HEK293 (cell line): ENCODE results near the gene GPR15.

Source experiments
- CTCF ChIA-PET: fragments of 350-600 bp; formaldehyde crosslinking; extraction: SDS; loops from one replicate; lab custom pipeline; 2021; ENCODE audit warnings: antibody characterized with exemption; lab: Yijun Ruan, JAX
- POLR2A ChIA-PET: fragments of 300-600 bp; formaldehyde crosslinking; extraction: SDS; loops from one replicate; lab custom pipeline; 2020; ENCODE audit warnings: antibody characterized with exemption, inconsistent platforms; lab: Yijun Ruan, JAX
- H3K27ac ChIP-seq: fragments of 200-500 bp; sonication (Bioruptor generic); 2 replicates; pipeline ENCODE4 v1.5.1; 2014; ENCODE audit warnings: low read depth, low read length, control low read depth, inconsistent platforms; ENCODE audit errors: extremely low read depth
- H3K36me3 ChIP-seq, 2 experiments: fragments of 200-500 bp in 1 of 2; sonication (Bioruptor generic) in 1 of 2; 1 replicate in 1 of 2; 2 replicates in 1 of 2; pipeline ENCODE4 v1.5.1; 2014 to 2017; ENCODE audit warnings: inconsistent platforms in 2 of 2, low read length in 2 of 2; ENCODE audit not compliant: control insufficient read depth in 2 of 2, insufficient read depth in 1 of 2
- H3K4me1 ChIP-seq: fragments of 200-500 bp; sonication (Bioruptor generic); 2 replicates; pipeline ENCODE4 v1.5.1; 2014; ENCODE audit warnings: mild to moderate bottlenecking, low read length, inconsistent platforms; ENCODE audit not compliant: control insufficient read depth, insufficient read depth
- H3K4me3 ChIP-seq: 2 replicates; pipeline ENCODE4 v1.5.1; 2011; ENCODE audit warnings: low read depth, mild to moderate bottlenecking, control low read depth, low read length, moderate library complexity
- H3K9me3 ChIP-seq: fragments of 200-500 bp; sonication (Bioruptor generic); 2 replicates; pipeline ENCODE4 v1.5.1; 2014; ENCODE audit warnings: low read depth, low read length, inconsistent platforms; ENCODE audit not compliant: control insufficient read depth, insufficient read depth
- GLIS2 ChIP-seq: fragments of 450-650 bp; formaldehyde crosslinking; IDR thresholded peaks from 2 replicates; pipeline ENCODE4 v1.5.1; 2016; ENCODE audit warnings: missing biosample characterization, missing genetic modification characterization
- KLF10 ChIP-seq: fragments of 450-650 bp; IDR thresholded peaks from 2 replicates; pipeline ENCODE4 v1.5.1; 2018; ENCODE audit warnings: missing biosample characterization, mild to moderate bottlenecking, missing genetic modification characterization
- KLF16 ChIP-seq: fragments of 450-650 bp; formaldehyde crosslinking; IDR thresholded peaks from 2 replicates; pipeline ENCODE4 v1.5.1; 2017; ENCODE audit warnings: missing biosample characterization, missing genetic modification characterization
- PRDM10 ChIP-seq: fragments of 450-650 bp; formaldehyde crosslinking; IDR thresholded peaks from 2 replicates; pipeline ENCODE4 v1.5.1; 2016; ENCODE audit warnings: missing biosample characterization, missing genetic modification characterization
- TSHZ1 ChIP-seq: fragments of 450-650 bp; formaldehyde crosslinking; IDR thresholded peaks from 2 replicates; pipeline ENCODE4 v1.5.1; 2016; ENCODE audit warnings: missing biosample characterization, missing genetic modification characterization, borderline replicate concordance
- ZBTB26 ChIP-seq: fragments of 450-650 bp; formaldehyde crosslinking; optimal IDR thresholded peaks from 2 replicates; pipeline ENCODE3; 2016; ENCODE audit warnings: missing biosample characterization, mild to moderate bottlenecking, missing genetic modification characterization
- ZBTB48 ChIP-seq: fragments of 450-650 bp; formaldehyde crosslinking; IDR thresholded peaks from 2 replicates; pipeline ENCODE4 v1.5.1; 2016; ENCODE audit warnings: missing biosample characterization, missing genetic modification characterization
- ZNF16 ChIP-seq: fragments of 450-650 bp; formaldehyde crosslinking; IDR thresholded peaks from 2 replicates; pipeline ENCODE4 v1.5.1; 2016; ENCODE audit warnings: low read depth, missing biosample characterization, missing genetic modification characterization
- ZNF324 ChIP-seq: fragments of 450-650 bp; formaldehyde crosslinking; IDR thresholded peaks from 2 replicates; pipeline ENCODE4 v1.5.1; 2016; ENCODE audit warnings: missing biosample characterization, missing genetic modification characterization
- ZNF354C ChIP-seq: fragments of 450-650 bp; formaldehyde crosslinking; IDR thresholded peaks from 2 replicates; pipeline ENCODE4 v1.5.1; 2016; ENCODE audit warnings: missing biosample characterization, missing genetic modification characterization, low read depth, borderline replicate concordance
- ZNF416 ChIP-seq: fragments of 450-650 bp; formaldehyde crosslinking; IDR thresholded peaks from 2 replicates; pipeline ENCODE4 v1.5.1; 2016; ENCODE audit warnings: missing biosample characterization, missing genetic modification characterization
- ZNF426 ChIP-seq: fragments of 450-650 bp; formaldehyde crosslinking; IDR thresholded peaks from 2 replicates; pipeline ENCODE4 v1.5.1; 2017; ENCODE audit warnings: missing biosample characterization, missing genetic modification characterization, mild to moderate bottlenecking, inconsistent platforms, moderate library complexity
- ZNF473 ChIP-seq: fragments of 450-650 bp; formaldehyde crosslinking; IDR thresholded peaks from 2 replicates; pipeline ENCODE4 v1.5.1; 2017; ENCODE audit warnings: missing biosample characterization, missing genetic modification characterization
- ZNF48 ChIP-seq: fragments of 450-650 bp; formaldehyde crosslinking; IDR thresholded peaks from 2 replicates; pipeline ENCODE4 v1.5.1; 2016; ENCODE audit warnings: missing biosample characterization, missing genetic modification characterization
- ZNF510 ChIP-seq: fragments of 450-650 bp; formaldehyde crosslinking; IDR thresholded peaks from 2 replicates; pipeline ENCODE4 v1.5.1; 2018; ENCODE audit warnings: mild to moderate bottlenecking, missing genetic modification characterization, missing biosample characterization; ENCODE audit not compliant: insufficient replicate concordance
- ZNF529 ChIP-seq: fragments of 450-650 bp; formaldehyde crosslinking; IDR thresholded peaks from 2 replicates; pipeline ENCODE4 v1.5.1; 2017; ENCODE audit warnings: missing genetic modification characterization, missing biosample characterization; ENCODE audit not compliant: insufficient replicate concordance
- ZNF555 ChIP-seq: fragments of 450-650 bp; formaldehyde crosslinking; conservative IDR thresholded peaks from 2 replicates; pipeline ENCODE4 v1.5.1; 2017; ENCODE audit warnings: missing biosample characterization, mild to moderate bottlenecking, missing genetic modification characterization, inconsistent platforms
- ZNF654 ChIP-seq: fragments of 450-650 bp; formaldehyde crosslinking; IDR thresholded peaks from 2 replicates; pipeline ENCODE4 v1.5.1; 2016; ENCODE audit warnings: low read depth, missing biosample characterization, missing genetic modification characterization
- ZNF664 ChIP-seq: fragments of 450-650 bp; formaldehyde crosslinking; IDR thresholded peaks from 2 replicates; pipeline ENCODE4 v1.5.1; 2016; ENCODE audit warnings: missing biosample characterization, missing genetic modification characterization
- ZNF776 ChIP-seq: fragments of 450-650 bp; formaldehyde crosslinking; IDR thresholded peaks from 2 replicates; pipeline ENCODE4 v1.5.0; 2017; ENCODE audit warnings: missing biosample characterization, missing genetic modification characterization, borderline replicate concordance
- ZNF792 ChIP-seq: fragments of 450-650 bp; formaldehyde crosslinking; IDR thresholded peaks from 2 replicates; pipeline ENCODE4 v1.5.1; 2016; ENCODE audit warnings: missing biosample characterization, missing genetic modification characterization
- ZNF837 ChIP-seq: fragments of 450-650 bp; formaldehyde crosslinking; IDR thresholded peaks from 2 replicates; pipeline ENCODE4 v1.5.1; 2016; ENCODE audit warnings: missing biosample characterization, missing genetic modification characterization
- ZSCAN30 ChIP-seq: fragments of 450-650 bp; IDR thresholded peaks from 2 replicates; pipeline ENCODE4 v1.5.1; 2018; ENCODE audit warnings: missing biosample characterization, mild to moderate bottlenecking, missing genetic modification characterization, moderate library complexity
- ZSCAN4 ChIP-seq: fragments of 450-650 bp; formaldehyde crosslinking; IDR thresholded peaks from 2 replicates; pipeline ENCODE4 v1.5.1; 2017; ENCODE audit warnings: missing biosample characterization, missing genetic modification characterization

Gene GPR15

GRCh38 chr3:98580401-98581386 is 48.9 kb downstream of the GPR15 start:
- Histone ChIP-seq H3K4me1 (no peaks in the 10 kb centered on the region; the same call in 1 of the 2 replicates), H3K9me3 (no peaks in the 10 kb centered on the region), H3K36me3 (peaks cover 0 to 65% of the 10 kb centered on the region in 2 experiments; a peak in 2 of 3 replicates), H3K27ac (no peak overlapping the region), H3K4me3 (no peak overlapping the region)
- POLR2A ChIA-PET, result no interaction called here
- CTCF ChIA-PET, result interaction anchor here (0.6 to 0.7 kb wide), 2 partner anchors 338 to 435 kb away, joined by 3 to 4 read pairs; no protein-coding TSS in a partner anchor
- no peak for TF ChIP-seq ZNF837
- TF ChIP-seq KLF16 (tag by site-specific recombination), result no peak
- no peak for TF ChIP-seq KLF10 (tag by site-specific recombination)
- TF ChIP-seq GLIS2, result no peak
- no peak for TF ChIP-seq ZNF776 (tag by site-specific recombination)
- no peak for TF ChIP-seq ZNF426 (tag by site-specific recombination)
- no peak for TF ChIP-seq ZSCAN4 (tag by site-specific recombination)

- POLR2A ChIA-PET, result no interaction called here
- no peaks in the 10 kb centered on the region; the same call in 1 of the 2 replicates for H3K4me1 ChIP-seq
- H3K27ac ChIP-seq, result no peak overlapping the region
- H3K36me3 ChIP-seq, result peaks cover 0 to 68% of the 10 kb centered on the region in 2 experiments; a peak in 2 of 3 replicates
- H3K4me3 ChIP-seq, result no peak overlapping the region
- no peak for TF ChIP-seq ZNF16
- TF ChIP-seq ZBTB48 (tag by site-specific recombination), result no peak
- TF ChIP-seq KLF10 (tag by site-specific recombination), result no peak
- TF ChIP-seq ZNF792, result no peak
- no peak for TF ChIP-seq ZNF555 (tag by site-specific recombination)
- TF ChIP-seq ZNF324 (tag by site-specific recombination), result no peak
- TF ChIP-seq TSHZ1 (tag by site-specific recombination), result no peak
- TF ChIP-seq ZNF48 (tag by site-specific recombination), result no peak
- TF ChIP-seq ZNF654, result no peak
- TF ChIP-seq ZSCAN30 (tag by site-specific recombination), result no peak
- TF ChIP-seq ZNF473, result no peak
- TF ChIP-seq ZNF510 (tag by site-specific recombination), result no peak
- TF ChIP-seq ZBTB26 (tag by site-specific recombination), result no peak
- TF ChIP-seq ZNF354C (tag by site-specific recombination), result no peak
- TF ChIP-seq ZNF664 (tag by site-specific recombination), result no peak
- no peak for TF ChIP-seq PRDM10 (tag by site-specific recombination)
- no peak for TF ChIP-seq ZNF529 (tag by site-specific recombination)
- no peak for TF ChIP-seq ZNF416 (tag by site-specific recombination)
- TF ChIP-seq, all 188 proteins: peak for 0
- CTCF ChIA-PET, result interaction anchor here (0.6 kb wide), 1 partner anchor 434 kb away, joined by 3 read pairs; no protein-coding TSS in a partner anchor
- H3K9me3 ChIP-seq, result no peaks in the 10 kb centered on the region
Observed at GRCh38 chr3:98581474-98581873, 49.7 kb downstream of the GPR15 start.
